ENCODE data around the gene BPIFB3. TPM values are rescaled to one million over a fixed set of nuclear protein-coding genes. Genes with fewer than 3 reads are reported as not detected.

Gene BPIFB3
- total and polyA plus RNA-seq, 2 experiments from 2014 or later: not detected

GRCh38 chr20:33081411-33082154 is 27.9 kb downstream of the BPIFB3 start:
- no peaks in the 10 kb centered on the region for H3K36me3 ChIP-seq (ENCODE audit: insufficient read depth)
- Mint-ChIP-seq H3K27me3 (ENCODE audit: insufficient read depth, low read depth, poor library complexity) (peaks cover 4% of the 10 kb centered on the region), H3K4me1 (no peaks in the 10 kb centered on the region), H3K4me3 (no peak overlapping the region), H3K36me3 (ENCODE audit: low read depth) (no peaks in the 10 kb centered on the region), H3K9me3 (no peaks in the 10 kb centered on the region), H3K27ac (no peak overlapping the region)
- H3K4me2 ChIP-seq: no peak overlapping the region
- H3K27ac ChIP-seq (ENCODE audit: low read depth): no peak overlapping the region
- H2AFZ ChIP-seq: no peak overlapping the region
- no peak for DNase-seq (ENCODE audit: low spot score)
- H3K4me3 ChIP-seq: no peak overlapping the region
- H3K9me2 ChIP-seq (ENCODE audit: insufficient read depth): no peaks in the 10 kb centered on the region
- no peak for TF ChIP-seq CTCF (conservative IDR thresholded peaks at IDR 0.05; ENCODE audit: low read depth in 2 of 2)
- TF ChIP-seq POLR2AphosphoS5 (IDR thresholded peaks at IDR 0.05; ENCODE audit: low read depth): no peak
- no peak for TF ChIP-seq ETS1 (IDR thresholded peaks at IDR 0.05)
- TF ChIP-seq NANOG (IDR thresholded peaks at IDR 0.05; ENCODE audit: borderline replicate concordance): no peak
- TF ChIP-seq REST (IDR thresholded peaks at IDR 0.05; ENCODE audit: unreplicated experiment): no peak
- no peaks in the 10 kb centered on the region for H3K4me1 ChIP-seq (ENCODE audit: insufficient read depth)
- no peak for ATAC-seq
- H3K79me2 ChIP-seq (replicated peaks; ENCODE audit: insufficient read depth): no peaks in the 10 kb centered on the region
- H3F3A ChIP-seq (replicated peaks; ENCODE audit: low read depth): no peaks in the 10 kb centered on the region
- H4K20me1 ChIP-seq (replicated peaks; ENCODE audit: insufficient read depth): no peaks in the 10 kb centered on the region
- no peaks in the 10 kb centered on the region for H3K27me3 ChIP-seq (ENCODE audit: insufficient read depth)

GRCh38 chr20:33082546-33082945 is 28.8 kb downstream of the BPIFB3 start:
- Mint-ChIP-seq H3K9me3 (no peaks in the 10 kb centered on the region), H3K4me1 (no peaks in the 10 kb centered on the region), H3K27ac (no peak overlapping the region), H3K36me3 (ENCODE audit: low read depth) (no peaks in the 10 kb centered on the region), H3K4me3 (no peak overlapping the region), H3K27me3 (ENCODE audit: insufficient read depth, low read depth, poor library complexity) (peaks cover 4% of the 10 kb centered on the region)
- H3K4me2 ChIP-seq: no peak overlapping the region
- H3K79me2 ChIP-seq (replicated peaks; ENCODE audit: insufficient read depth): no peaks in the 10 kb centered on the region
- ATAC-seq (no peak), DNase-seq (ENCODE audit: low spot score) (no peak)
- H3K36me3 ChIP-seq (ENCODE audit: insufficient read depth): no peaks in the 10 kb centered on the region
- H4K20me1 ChIP-seq (replicated peaks; ENCODE audit: insufficient read depth): no peaks in the 10 kb centered on the region
- no peaks in the 10 kb centered on the region for H3F3A ChIP-seq (replicated peaks; ENCODE audit: low read depth)
- no peak overlapping the region for H3K4me3 ChIP-seq
- no peaks in the 10 kb centered on the region for H3K27me3 ChIP-seq (ENCODE audit: insufficient read depth)
- no peak for TF ChIP-seq EZH2phosphoT487 (IDR thresholded peaks at IDR 0.05; ENCODE audit: unreplicated experiment)
- no peak for TF ChIP-seq EZH2 (IDR thresholded peaks at IDR 0.05; ENCODE audit: low read depth, unreplicated experiment)
- no peak for TF ChIP-seq STAT1 (IDR thresholded peaks at IDR 0.05; ENCODE audit: unreplicated experiment)
- TF ChIP-seq CTCF (conservative IDR thresholded peaks at IDR 0.05; ENCODE audit: low read depth in 2 of 2): no peak
- no peak for TF ChIP-seq REST (IDR thresholded peaks at IDR 0.05; ENCODE audit: unreplicated experiment)
- H3K4me1 ChIP-seq (ENCODE audit: insufficient read depth): no peaks in the 10 kb centered on the region
- H3K9me2 ChIP-seq (ENCODE audit: insufficient read depth): no peaks in the 10 kb centered on the region
- H3K27ac ChIP-seq (ENCODE audit: low read depth): no peak overlapping the region
- no peak overlapping the region for H2AFZ ChIP-seq

Measured in GM23338 (cell line).